GM21381 (cell line): ENCODE measurements around the gene CCDC107.

Source experiments
- ATAC-seq: cut with Tn5 transposase; IDR thresholded peaks from one replicate; pipeline ENCODE4 v1.9.1; 2021; ENCODE audit warnings: mild to moderate bottlenecking, moderate library complexity; ENCODE audit not compliant: unreplicated experiment

The CCDC107 gene

DNA sequence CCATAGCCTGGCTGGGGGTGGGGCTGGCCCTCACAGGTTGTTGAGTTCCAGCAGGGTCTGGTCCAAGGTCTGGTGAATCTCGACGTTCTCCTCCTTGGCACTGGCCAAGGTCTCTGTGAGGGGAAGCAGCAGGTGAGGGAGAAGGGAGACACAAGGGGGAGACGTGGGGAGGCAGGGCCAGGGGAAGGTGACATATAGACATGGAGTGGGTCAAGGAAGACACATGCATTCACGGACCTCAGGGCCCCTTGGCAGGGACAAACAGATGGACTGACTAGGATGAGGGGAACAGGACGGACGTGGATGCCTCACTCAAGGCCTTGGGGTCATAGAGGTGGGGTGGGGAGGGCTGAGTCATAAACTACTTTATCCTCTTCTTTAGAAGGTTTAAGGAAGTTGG, 24.0 kb downstream of the CCDC107 start:
- ATAC-seq: no peak

DNA sequence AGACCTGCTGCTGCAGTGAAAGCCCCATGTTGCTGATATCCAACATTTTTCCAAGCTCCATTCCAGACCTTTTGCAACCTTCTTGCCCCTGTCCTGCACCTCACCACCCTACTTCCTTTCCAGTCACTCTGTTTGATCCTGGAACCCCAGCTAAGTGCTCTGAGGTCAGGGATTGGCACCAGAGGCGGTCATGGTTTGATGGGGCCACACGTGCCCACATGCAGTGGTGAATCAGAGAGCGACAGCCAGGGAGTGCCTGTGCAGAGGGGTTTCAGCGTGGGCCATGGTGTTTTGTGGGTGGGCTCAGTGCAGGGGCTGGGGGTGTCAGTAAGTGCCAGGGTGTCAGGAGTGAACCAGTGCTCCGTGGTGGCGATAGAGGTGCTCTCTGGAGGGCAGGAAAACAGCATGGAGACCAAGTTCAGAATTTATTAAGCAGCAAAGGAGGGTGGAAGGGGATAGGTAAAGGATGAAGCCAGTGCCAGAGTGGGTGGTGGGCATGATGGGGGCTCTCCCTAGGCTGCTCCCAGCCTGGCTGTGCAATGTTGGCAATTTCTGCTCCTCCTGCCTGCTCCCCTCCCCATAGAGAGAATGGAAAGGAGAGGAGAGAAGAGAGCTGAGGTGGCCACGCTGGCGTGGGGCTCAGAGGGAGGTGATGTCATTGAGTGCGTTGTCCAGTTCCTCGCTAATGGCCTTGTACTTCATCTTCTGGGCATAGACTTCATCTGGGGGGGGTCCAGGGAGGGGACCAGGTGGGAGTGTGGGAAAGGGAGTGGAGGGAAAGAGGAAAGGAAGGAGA, 24.6 kb downstream of the CCDC107 start:
- no peak for ATAC-seq

DNA sequence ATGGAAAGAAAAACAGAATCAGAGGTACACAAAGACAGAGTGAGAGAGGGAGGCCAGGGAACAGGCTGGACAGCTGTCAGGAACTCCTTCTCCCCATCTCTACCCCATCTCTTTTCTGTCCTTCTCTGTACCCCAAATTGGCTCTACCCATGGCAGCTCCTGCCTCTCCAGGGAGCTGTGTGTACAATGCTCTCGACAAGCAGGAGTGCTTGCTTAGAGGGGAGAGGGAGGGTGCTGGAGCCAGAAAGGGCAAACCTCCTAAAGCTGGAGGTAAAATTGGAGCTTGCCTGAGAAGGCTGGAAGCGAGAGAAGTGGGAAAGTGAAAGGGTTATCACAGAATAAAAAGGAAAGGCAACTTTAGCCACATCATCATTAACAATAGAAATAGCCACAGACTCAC, 25.2 kb downstream of the CCDC107 start:
- no peak for ATAC-seq

DNA sequence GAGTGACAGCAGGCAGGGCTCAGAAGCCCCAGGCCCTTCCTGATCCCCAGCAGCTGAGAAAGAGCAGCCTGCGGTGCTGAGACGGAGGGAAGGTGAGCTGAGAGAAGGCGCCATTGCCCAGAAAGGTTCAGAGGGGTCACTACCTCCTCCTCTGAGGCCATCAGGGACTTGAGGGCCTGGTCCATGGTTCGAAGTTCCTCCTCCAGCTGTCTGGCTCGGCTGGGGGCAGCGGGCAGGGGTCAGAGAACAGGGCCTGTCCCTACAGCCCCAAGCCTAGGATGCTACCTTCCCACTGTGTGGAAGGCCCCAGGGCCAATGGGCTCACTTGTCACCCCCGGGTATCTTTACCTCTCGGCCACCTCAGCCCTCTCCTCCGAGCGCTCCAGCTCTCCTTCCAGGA, 26.8 kb downstream of the CCDC107 start:
- no peak for ATAC-seq

DNA sequence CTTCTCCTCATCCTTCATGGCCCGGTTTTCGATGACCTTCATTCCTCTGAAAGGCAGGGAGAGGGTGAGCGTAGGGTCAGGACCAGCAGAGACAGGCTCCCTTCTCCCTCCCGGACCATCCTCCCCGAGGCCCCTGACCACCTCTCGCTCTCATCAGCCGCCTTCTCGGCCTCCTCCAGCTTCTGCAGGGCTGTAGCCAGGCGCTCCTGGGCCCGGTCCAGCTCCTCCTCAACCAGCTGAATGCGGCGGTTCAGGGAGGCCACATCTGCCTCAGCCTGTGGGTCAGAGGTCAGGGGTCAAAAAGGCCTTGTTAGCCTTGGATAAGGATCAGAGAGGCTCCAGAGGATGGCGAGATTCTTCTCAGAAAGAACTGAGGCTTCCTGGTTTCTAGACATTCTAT, 27.4 kb downstream of the CCDC107 start:
- no peak for ATAC-seq

DNA sequence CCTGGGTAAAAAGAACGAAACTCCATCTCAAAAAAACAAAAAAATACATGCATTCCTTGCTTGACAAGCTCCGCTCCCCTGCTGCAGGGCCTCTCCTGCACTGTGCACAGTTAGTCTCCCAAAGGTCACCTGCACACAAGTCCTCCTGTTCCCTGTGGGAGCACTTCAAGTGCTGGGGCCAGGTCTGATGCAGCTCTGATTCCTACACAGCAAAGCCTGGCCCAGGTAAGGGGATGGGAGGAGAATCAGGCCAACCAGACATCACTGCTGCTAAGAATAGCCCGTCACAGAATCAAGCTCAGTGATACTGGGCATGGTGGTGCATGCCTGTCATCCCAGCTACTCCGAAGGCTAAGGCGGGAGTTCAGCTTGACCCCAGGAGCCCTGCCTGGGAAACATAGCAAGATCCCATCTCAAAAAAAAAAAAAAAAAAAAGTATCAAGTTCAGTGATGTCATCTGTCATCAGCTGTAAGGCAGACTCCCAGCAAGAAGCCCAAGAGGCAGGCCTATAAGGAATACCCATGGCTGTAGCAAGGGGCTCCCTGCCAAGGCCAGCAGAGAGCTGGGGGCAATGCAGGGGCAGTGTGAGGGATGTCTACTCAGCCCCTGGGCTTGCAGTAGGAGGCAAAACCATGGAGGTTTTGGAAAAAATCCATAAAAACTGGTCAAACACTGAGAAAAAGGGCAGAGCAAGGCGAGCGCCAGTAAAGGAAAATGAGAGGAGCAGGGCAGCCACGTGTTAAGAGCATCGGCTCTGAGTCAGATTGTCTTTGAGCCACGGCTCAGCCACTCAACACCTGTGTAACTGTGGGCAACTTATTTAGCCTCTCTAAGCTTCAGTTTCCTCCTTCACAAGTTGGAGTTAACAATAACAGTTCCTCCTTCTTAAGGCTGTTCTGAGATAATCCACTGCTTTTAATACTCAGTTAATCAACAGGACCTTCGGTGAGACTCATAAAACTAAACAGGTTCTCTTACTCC, 28.4 kb downstream of the CCDC107 start:
- no peak for ATAC-seq

DNA sequence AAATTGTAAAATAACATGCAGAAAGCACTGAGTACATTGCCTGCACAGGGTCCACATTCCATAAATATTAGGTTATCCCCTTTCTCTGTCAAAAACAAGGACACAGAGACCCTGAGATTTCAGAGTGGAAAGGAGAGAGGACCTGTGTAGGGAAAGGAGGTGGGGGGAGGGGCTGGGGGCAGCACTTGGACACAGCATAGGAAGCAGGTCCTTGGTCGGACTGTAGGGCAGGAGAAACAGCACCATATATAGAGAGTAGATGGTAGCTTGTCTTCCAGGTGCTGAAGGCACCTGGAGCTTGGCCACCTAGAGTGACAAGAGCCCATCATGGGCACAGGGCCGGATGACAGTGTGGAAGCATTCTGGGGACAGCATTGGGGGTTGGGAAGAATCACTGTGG, 29.2 kb downstream of the CCDC107 start:
- no peak for ATAC-seq

DNA sequence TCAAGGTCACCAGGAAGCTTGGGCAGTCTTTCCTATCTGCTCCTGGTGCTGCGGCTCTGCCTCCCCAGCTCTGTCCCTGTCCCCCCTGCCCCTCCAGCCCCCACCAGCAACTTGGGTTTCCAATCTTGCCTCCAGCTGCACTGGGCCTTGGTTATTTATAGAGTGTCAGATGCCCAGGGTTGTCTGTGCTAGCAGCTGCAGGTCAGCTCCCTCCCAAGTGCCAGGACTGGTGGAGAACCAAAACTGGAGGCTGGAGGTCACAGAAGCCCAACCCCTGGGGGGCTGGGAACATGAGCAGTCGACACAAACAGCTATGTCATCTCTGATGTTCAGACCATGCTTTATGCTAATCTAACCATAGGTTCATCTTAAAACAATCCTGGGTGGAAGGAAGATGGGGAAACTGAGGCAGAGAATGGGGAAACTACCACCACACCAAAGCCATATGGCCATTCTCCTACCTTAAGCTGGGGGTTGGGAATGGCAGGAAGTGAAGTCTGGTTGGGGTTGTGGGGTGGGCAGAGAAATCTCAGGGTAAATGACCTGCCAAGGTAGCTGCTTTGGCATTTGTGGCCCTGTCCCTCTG, 30.0 kb downstream of the CCDC107 start:
- no peak for ATAC-seq

DNA sequence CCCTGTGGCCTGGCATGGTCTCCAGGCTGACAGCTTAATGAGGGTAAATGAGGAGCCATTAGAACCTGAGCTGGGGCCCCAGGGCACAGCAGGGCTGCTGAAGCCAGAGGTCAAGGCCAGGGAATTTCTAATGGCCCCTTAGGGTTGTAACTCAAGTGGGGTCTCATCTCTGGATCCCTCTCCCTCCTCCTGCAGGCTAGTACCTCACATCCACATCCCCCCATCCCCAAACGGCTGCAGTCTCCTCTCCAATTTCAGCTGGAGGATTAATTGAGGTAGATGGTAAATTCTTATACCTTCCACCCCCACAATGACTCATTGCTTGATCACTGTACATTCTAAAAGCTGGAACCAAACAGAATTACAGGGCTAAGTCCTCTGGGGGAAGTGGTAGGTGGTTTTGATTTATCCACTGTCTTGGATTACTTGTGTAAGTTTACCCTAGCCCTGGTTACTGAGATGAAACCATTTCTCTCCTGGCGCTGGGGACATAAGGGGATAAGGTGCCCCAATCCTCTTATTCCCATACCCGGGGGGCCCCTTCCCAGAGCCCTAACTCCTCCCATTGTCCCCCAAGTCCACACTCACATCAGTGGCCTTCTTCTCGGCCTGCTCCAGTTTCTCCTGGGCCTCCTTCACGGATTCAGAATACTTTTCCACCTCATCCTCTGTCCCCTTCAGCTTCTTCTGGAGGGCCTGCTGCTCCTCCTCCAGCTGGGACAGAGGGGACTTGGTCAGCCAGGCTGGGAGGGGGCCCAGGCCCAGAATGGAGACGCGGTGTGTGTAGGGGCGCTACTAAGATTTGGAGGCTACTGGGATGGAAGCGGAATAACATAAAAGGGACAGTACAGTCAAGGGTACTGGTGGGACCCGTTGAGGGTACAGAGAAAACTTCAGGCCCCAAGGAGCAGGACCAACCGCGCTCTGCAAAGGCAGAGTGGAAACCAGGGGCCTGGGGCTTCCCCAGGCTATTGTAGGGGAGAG, 30.8 kb downstream of the CCDC107 start:
- no peak for ATAC-seq

DNA sequence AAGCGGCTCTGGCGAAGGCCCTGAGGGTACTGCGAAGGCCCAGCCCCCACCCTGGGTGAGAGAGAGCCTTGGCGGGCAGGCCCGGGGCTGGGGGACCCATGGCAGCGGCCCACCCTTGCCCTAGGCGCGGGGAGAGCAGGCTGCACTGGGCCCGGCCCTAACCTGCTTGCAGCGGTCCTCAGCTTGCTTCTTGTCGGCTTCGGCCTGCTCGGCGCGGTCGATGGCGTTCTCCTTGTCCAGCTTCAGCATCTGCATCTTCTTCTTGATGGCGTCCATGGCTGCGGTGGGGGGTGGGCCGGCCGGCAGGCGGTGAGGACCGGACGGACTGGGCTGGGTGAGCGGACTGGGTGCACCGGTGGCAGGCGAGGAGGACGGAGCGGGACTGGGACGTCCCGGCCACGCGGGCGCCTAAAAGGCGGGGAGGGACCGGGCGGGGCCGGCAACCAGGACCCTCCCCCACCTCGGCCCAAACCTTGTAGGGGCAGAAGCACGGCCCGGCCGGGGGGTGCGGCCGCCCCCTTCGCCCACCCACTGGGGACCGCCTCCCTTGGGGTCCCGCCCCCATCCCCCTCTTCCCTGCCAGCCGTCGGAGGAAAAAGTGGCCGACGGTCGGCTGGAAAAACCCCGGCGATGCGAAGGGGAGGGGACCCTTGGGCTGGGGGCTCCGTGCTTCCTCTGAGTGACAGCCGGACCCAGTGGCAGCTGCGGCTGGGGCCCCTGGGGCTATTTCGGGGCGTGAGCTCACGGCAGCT, 31.6 kb downstream of the CCDC107 start, which contains the start of gene TPM2:
TPM2 (minus strand) TSS at position 384 of the 752 bp plus-strand sequence; CDS start at position 276, 108 bp downstream.
- no peak for ATAC-seq

DNA sequence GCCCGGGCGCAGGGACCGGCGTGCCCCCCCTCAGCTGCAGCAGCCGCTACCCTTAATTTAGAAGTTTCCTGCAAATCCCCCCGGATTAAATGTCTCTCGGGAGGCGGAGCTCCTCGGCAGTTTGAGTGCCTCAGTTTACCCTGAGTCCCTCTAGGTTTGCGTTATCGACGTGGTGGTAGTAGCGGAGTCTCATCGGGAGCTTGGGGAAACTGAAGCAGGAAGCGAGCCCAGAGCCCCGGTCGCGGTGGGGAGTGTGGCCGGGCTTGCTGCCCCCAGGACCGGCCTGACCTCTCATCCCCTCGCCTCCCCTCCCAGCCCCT, 32.2 kb downstream of the CCDC107 start:
- ATAC-seq: no peak

DNA sequence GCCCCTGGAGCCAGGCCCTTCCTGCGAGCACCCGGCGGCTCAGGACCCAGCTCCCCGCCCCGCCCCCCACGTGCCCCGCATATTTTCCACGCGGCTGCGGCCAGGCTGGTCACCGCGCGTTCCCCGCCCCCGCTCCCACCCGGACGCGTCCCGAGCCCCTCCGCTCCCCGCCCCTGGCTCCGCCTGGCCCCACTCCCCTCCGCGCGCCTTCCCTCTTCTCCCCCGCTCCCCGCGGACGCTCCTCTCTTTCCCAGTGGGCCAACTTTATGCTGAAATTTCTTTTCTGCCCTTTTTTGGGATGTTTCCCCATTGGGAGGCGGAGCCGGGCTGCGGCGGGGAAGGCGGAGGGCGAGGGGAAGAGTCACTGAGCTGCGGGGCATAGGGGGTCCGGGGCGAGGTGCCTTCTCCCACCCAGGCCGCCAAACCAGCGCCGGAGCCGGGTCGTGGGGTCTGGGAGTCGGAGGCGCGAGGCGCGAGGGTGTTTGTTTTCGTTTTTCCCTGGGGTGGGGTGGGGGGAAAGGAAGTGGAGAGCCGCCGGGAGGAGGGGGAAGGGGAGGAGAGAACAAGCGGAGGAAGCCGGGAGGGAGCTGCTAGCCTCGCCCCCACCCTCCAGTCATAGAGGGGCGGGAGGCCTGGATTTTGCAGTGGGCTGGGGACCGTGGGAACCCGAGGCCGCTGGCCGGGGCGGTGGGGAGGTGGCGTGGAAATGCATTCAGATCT, 32.7 kb downstream of the CCDC107 start:
- no peak for ATAC-seq

DNA sequence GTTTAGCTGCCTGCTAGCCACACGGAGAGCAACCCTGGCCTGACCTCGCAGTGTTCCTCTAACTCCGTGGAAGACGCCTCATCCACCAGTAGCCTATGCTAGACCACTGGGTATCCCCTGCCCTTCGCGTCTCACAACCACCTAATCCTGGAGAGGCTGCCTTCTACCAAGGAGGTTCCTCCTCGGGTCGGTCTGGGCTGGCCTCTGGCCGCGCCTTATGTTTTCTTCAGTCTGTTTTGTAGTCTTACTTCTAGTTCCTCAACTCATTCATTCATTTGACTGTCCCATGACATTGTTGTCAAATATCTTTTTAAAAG, 33.2 kb downstream of the CCDC107 start:
- ATAC-seq: no peak

DNA sequence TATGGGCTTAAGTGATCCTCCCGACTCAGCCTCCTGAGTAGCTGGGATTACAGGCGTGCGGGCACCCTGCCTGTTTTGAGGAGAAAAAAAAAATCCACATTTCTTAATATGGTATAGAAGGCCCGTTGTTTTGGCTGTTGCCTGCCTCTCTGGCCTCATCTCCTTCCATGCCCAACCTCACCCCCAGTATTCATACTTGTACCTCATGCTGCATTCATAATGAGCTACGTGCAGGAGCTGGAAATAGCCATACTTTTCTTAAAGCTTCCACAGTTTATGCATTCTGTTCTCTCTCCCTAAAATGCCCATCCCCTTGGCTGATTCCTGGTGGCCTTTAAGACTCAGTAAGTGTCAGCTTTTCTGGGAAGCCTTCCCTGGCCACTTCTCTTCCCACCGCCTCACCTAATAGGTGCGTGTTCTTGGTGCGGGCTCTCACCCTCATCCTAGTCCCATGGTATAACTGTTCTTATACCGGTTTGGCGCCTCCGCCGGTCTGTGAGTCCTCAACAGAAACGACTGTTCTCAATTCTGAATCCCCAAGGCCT, 33.7 kb downstream of the CCDC107 start:
- ATAC-seq: no peak

DNA sequence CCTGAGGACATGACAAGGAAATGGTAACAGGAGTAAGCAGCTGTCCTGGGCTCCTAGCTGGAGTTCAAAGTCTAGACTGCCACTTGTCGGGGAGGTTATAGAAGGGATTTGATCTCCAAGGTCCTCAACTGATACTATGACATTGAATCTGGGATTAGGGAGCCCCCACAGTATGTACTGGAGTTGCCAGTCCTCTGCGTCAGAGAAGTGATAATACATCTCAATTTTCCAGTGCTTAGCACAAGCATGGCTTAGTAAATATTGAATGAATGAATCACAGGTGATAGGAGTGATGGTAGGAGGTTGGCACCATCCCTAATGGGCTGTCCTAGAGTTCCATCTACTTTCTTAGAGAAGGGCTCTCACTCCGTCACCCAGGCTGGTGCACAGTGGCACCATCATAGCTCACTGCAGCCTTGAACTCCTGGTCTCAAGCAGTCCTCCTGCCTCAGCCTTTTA, 37.9 kb downstream of the CCDC107 start:
- ATAC-seq: no peak

DNA sequence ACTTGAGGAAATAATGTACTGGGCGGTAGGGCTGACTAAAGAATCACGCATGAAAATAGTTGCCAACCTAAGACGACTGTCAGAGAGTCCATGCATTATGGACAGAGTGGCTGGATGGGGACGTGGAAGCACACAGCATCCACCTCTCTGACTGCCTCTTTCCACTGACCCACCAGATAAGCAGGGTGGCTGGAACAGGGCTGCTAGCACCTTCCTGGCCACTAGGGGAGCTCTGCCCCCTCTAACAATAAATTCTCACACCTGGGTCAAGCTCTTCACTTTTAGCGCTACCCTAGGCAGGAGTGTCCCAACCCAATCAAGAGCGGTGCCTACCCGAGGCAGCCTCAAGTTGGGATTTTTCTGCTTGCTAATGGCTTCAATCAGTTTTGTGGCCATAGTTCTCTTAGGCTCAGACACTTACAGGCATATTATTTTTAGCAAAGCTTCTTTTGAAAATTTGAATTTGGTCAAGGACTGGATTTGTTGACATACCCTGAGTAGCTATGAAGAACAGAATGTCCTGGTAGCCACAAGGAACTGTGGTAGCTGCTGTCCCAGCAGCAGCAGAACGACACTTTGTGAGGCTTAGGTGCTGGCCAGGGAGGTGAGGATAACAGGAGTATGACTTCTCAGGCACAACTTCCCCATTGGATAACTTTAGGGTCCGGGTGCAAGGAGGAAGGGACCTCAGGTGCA, 38.6 kb downstream of the CCDC107 start:
- no peak for ATAC-seq

DNA sequence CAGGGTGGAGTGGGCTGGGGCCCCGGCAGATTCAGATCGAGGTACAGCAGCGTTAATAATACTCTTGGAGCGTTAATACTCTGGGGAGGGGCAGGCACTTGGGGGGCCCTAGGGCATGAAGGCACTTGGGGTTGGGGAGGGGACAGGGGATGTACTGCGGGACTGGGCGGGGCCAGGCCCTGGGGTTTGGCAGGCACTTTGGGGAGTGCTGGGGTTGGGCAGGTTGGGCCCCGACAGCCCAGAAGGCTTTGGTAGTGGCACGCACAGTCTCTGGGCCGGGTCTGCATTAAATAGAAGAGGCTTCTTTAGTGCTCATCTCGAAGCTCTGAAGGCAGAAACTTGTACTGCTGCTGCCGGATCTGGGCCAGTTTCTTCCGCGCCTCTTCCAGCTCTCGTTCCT, 39.4 kb downstream of the CCDC107 start:
- ATAC-seq: no peak

DNA sequence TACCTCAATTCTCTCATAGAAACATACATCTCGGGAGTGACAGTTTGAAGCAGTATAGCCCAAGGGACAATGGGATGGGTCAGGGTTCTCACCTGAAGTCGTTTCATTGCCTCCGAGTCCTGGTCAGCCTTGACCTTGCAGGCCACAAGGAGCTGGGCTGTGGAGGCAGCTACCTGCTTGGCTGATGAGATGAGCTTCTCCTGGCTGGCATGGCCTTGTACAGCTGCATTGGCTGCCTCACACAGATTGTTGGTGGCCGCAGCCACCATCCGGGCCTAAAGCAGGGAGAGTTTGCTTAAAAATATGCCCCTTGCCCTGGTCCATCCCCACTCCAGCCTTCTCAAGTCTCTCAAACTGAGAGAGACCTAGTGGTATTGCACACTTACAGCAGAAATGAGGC, 40.1 kb downstream of the CCDC107 start:
- no peak for ATAC-seq
